ENCODE results near the gene EYS. TPM values are rescaled to one million over a fixed set of nuclear protein-coding genes. Genes with fewer than 3 reads are reported as not detected.

The EYS gene
- polyA plus RNA-seq, 1 of the 3 experiments (the other 2 are of a cell fraction): 0.05 TPM

GRCh38 chr6:64539917-64540316 lies 1167.1 kb downstream of the EYS start:
- no peak overlapping the region for H3K4me2 ChIP-seq
- H2AFZ ChIP-seq (ENCODE audit: low read depth): no peak overlapping the region
- ChIA-PET CTCF (no interaction called here), POLR2A (no interaction called here)
- H3K9ac ChIP-seq: no peak overlapping the region
- no peaks in the 10 kb centered on the region for H3K9me3 ChIP-seq
- no peak overlapping the region for H3K27ac ChIP-seq (ENCODE audit: low read depth in 2 of 2, low read length in 1 of 2)
- TF ChIP-seq RCOR1 (IDR thresholded peaks at IDR 0.05; ENCODE audit: low read length) (no peak), USF2 (IDR thresholded peaks at IDR 0.05; ENCODE audit: borderline replicate concordance, low read depth, low read length) (no peak), JUND (IDR thresholded peaks at IDR 0.05) (no peak), FOSL2 (IDR thresholded peaks at IDR 0.05; ENCODE audit: borderline replicate concordance, low read depth) (no peak), NRF1 (IDR thresholded peaks at IDR 0.05; ENCODE audit: low read depth, low read length) (no peak), REST (IDR thresholded peaks at IDR 0.05; ENCODE audit: low read depth, low read length) (no peak), MXI1 (IDR thresholded peaks at IDR 0.05; ENCODE audit: low read depth, low read length) (no peak), TCF12 (IDR thresholded peaks at IDR 0.05) (no peak), EP300 (IDR thresholded peaks at IDR 0.05; ENCODE audit: borderline replicate concordance in 1 of 2, low read depth in 1 of 2, low read length in 1 of 2) (no peak), RXRA (IDR thresholded peaks at IDR 0.05; ENCODE audit: borderline replicate concordance, low read depth) (no peak), CTCF (IDR thresholded peaks at IDR 0.05) (no peak), ELF1 (IDR thresholded peaks at IDR 0.05) (no peak), MAX (IDR thresholded peaks at IDR 0.05; ENCODE audit: low read depth) (no peak), EZH2phosphoT487 (IDR thresholded peaks at IDR 0.05; ENCODE audit: borderline replicate concordance, low read depth) (no peak), FOXJ3 (CRISPR knock-in tag; IDR thresholded peaks at IDR 0.05) (no peak), POLR2AphosphoS5 (IDR thresholded peaks at IDR 0.05; ENCODE audit: low read depth, low read length) (no peak)
- no peaks in the 10 kb centered on the region for H4K20me1 ChIP-seq (ENCODE audit: insufficient read depth)
- no peaks in the 10 kb centered on the region for H3F3A ChIP-seq (replicated peaks; ENCODE audit: insufficient read depth)
- DNase-seq: no peak
- H3K4me1 ChIP-seq (ENCODE audit: control insufficient read depth in 1 of 2, insufficient read depth in 2 of 2, low read depth in 1 of 2, low read length in 1 of 2): no peaks in the 10 kb centered on the region; a peak in 1 of 4 replicates
- no peak overlapping the region for H3K4me3 ChIP-seq (ENCODE audit: low read depth in 2 of 2, low read length in 1 of 2)
- H3K9me2 ChIP-seq: 0 out of 2 replicates have a peak, but pooled peaks cover 6% of the 10 kb centered on the region
- 52% methylated on average over 2 of the region's 2 CpGs for WGBS (ENCODE audit: low lambda C conversion rate)
- no peaks in the 10 kb centered on the region for H3K79me2 ChIP-seq (ENCODE audit: insufficient read depth)
- no peaks in the 10 kb centered on the region for H3K27me3 ChIP-seq (ENCODE audit: insufficient read depth)
- no peaks in the 10 kb centered on the region for H3K36me3 ChIP-seq (replicated peaks in 1 of 2; ENCODE audit: control insufficient read depth in 1 of 2, insufficient read depth in 2 of 2, low read length in 1 of 2)

All from SK-N-SH (cell line).